Measurements from ENCODE around the gene MAP9. TPM values are rescaled to one million over a fixed set of nuclear protein-coding genes. Genes with fewer than 3 reads are reported as not detected.
"Not testable (repeated sequence)": the region's sequence is repeated elsewhere in the genome, so short reads cannot be mapped to it uniquely, and the experiment has no call there.

MAP9 gene
- total RNA-seq, 1 donor from 2014 or later = 32.6 TPM

- DNase-seq = no peak
Measured at GRCh38 chr4:155342142-155342541, 34.6 kb downstream of the MAP9 start.

- no peak for DNase-seq
Measured at GRCh38 chr4:155339999-155340398, 36.8 kb downstream of the MAP9 start.

GRCh38 chr4:155339588-155339987 lies 37.2 kb downstream of the MAP9 start:
- no peak for DNase-seq

- no peak for DNase-seq
Measured at GRCh38 chr4:155338196-155338595, 38.6 kb downstream of the MAP9 start.

- DNase-seq = no peak
Measured at GRCh38 chr4:155336242-155336641, 40.5 kb downstream of the MAP9 start.

GRCh38 chr4:155331478-155331877 lies 45.3 kb downstream of the MAP9 start:
- DNase-seq = no peak

- DNase-seq = no peak
Measured at GRCh38 chr4:155322782-155323181, 54.0 kb downstream of the MAP9 start.

- DNase-seq = no peak
Measured at GRCh38 chr4:155321006-155321405, 55.8 kb downstream of the MAP9 start.

- DNase-seq = no peak
Measured at GRCh38 chr4:155319516-155319915, 57.2 kb downstream of the MAP9 start.

GRCh38 chr4:155312027-155312426 lies 64.7 kb downstream of the MAP9 start:
- DNase-seq = not testable (repeated sequence)

GRCh38 chr4:155307731-155308277 lies 69.0 kb downstream of the MAP9 start:
- no peak for DNase-seq

GRCh38 chr4:155305619-155306018 lies 71.1 kb downstream of the MAP9 start:
- DNase-seq = no peak

GRCh38 chr4:155304375-155304774 lies 72.4 kb downstream of the MAP9 start:
- no peak for DNase-seq

GRCh38 chr4:155299103-155299502 lies 77.7 kb downstream of the MAP9 start:
- DNase-seq = no peak

Small RNA genes within 50 kb of the gene (small RNA-seq; reads per million reads assigned to genes)
- gene AC097467.4 = not detected
- not detected for gene YWHAEP4

Other genes with a start within 250 kb of the MAP9 start
- 1.2 TPM for gene NPY2R, start 168.3 kb downstream of the MAP9 start, total RNA-seq

Data from occipital lobe (tissue), 3 donors.